ENCODE data around the gene HSD17B14. TPM values are rescaled to one million over a fixed set of nuclear protein-coding genes. Genes with fewer than 3 reads are reported as not detected.

HSD17B14 gene
- polyA plus RNA-seq, 1 experiment = 2.3 TPM

- no peak overlapping the region for H3K4me3 ChIP-seq (ENCODE audit: low read depth, low read length)
- no peak overlapping the region for H3K27ac ChIP-seq (ENCODE audit: low read depth, low read length)
- H3K9me3 ChIP-seq (ENCODE audit: control insufficient read depth, insufficient read depth, low read length) = no peaks in the 10 kb centered on the region; the same call in 1 of the 2 replicates
- TF ChIP-seq CTCF (IDR thresholded peaks at IDR 0.05; ENCODE audit: low read depth, low read length) = no peak
- no peak for DNase-seq (ENCODE audit: low read depth, low spot score)
- H3K27me3 ChIP-seq (ENCODE audit: control insufficient read depth, insufficient read depth, low read length) = no peaks in the 10 kb centered on the region
- POLR2A ChIA-PET = interaction anchor here (0.9 kb wide), 1 partner anchor 11 kb away, joined by 4 read pairs; no protein-coding TSS in a partner anchor
- CTCF ChIA-PET = interaction anchor here (0.8 to 2.2 kb wide), 3 partner anchors 11 to 36 kb away, joined by 4 to 10 read pairs (median 6); no protein-coding TSS in a partner anchor
Measured at GRCh38 chr19:48806518-48806817, 29.8 kb downstream of the HSD17B14 start.

GRCh38 chr19:48805452-48805851 is 30.8 kb downstream of the HSD17B14 start:
- no peak for TF ChIP-seq CTCF (IDR thresholded peaks at IDR 0.05; ENCODE audit: low read depth, low read length)
- H3K4me3 ChIP-seq (ENCODE audit: low read depth, low read length) = no peak overlapping the region
- H3K9me3 ChIP-seq (ENCODE audit: control insufficient read depth, insufficient read depth, low read length) = no peaks in the 10 kb centered on the region
- DNase-seq (ENCODE audit: low read depth, low spot score) = no peak
- ChIA-PET CTCF (interaction anchor here (1.3 to 2.2 kb wide), 2 partner anchors 10 to 37 kb away, joined by 4 to 10 read pairs; no protein-coding TSS in a partner anchor), POLR2A (interaction anchor here (0.5 kb wide), 1 partner anchor 17 kb away, joined by 3 read pairs; no protein-coding TSS in a partner anchor)
- H3K27me3 ChIP-seq (ENCODE audit: control insufficient read depth, insufficient read depth, low read length) = no peaks in the 10 kb centered on the region
- H3K27ac ChIP-seq (ENCODE audit: low read depth, low read length) = no peak overlapping the region

GRCh38 chr19:48804496-48804895 is 31.8 kb downstream of the HSD17B14 start:
- POLR2A ChIA-PET = no interaction called here
- no peak for DNase-seq (ENCODE audit: low read depth, low spot score)
- Histone ChIP-seq H3K9me3 (ENCODE audit: control insufficient read depth, insufficient read depth, low read length) (no peaks in the 10 kb centered on the region; the same call in 1 of the 2 replicates), H3K27ac (ENCODE audit: low read depth, low read length) (no peak overlapping the region), H3K27me3 (ENCODE audit: control insufficient read depth, insufficient read depth, low read length) (no peaks in the 10 kb centered on the region), H3K4me3 (ENCODE audit: low read depth, low read length) (no peak overlapping the region)
- CTCF ChIA-PET = interaction anchor here (1.3 kb wide), 1 partner anchor 9 kb away, joined by 4 read pairs; no protein-coding TSS in a partner anchor
- TF ChIP-seq CTCF (IDR thresholded peaks at IDR 0.05; ENCODE audit: low read depth, low read length) = no peak

- no peak overlapping the region for H3K27ac ChIP-seq (ENCODE audit: low read depth, low read length)
- no peak for DNase-seq (ENCODE audit: low read depth, low spot score)
- no peaks in the 10 kb centered on the region; the same call in 1 of the 2 replicates for H3K9me3 ChIP-seq (ENCODE audit: control insufficient read depth, insufficient read depth, low read length)
- H3K27me3 ChIP-seq (ENCODE audit: control insufficient read depth, insufficient read depth, low read length) = no peaks in the 10 kb centered on the region
- ChIA-PET CTCF (interaction anchor here (0.9 to 2.2 kb wide), 4 partner anchors 40 to 197 kb away, joined by 3 to 7 read pairs (median 4); partner anchors contain the start of genes GYS1 and RUVBL2), POLR2A (no interaction called here)
- no peak for TF ChIP-seq CTCF (IDR thresholded peaks at IDR 0.05; ENCODE audit: low read depth, low read length)
- H3K4me3 ChIP-seq (ENCODE audit: low read depth, low read length) = no peak overlapping the region
Measured at GRCh38 chr19:48802623-48803022, 33.7 kb downstream of the HSD17B14 start.

GRCh38 chr19:48799358-48800300 is 36.7 kb downstream of the HSD17B14 start:
- H3K4me3 ChIP-seq (ENCODE audit: low read depth, low read length) = no peak overlapping the region
- CTCF ChIA-PET = interaction anchor here (1.4 kb wide), 1 partner anchor 43 kb away, joined by 5 read pairs; no protein-coding TSS in a partner anchor
- H3K27ac ChIP-seq (ENCODE audit: low read depth, low read length) = no peak overlapping the region
- H3K9me3 ChIP-seq (ENCODE audit: control insufficient read depth, insufficient read depth, low read length) = no peaks in the 10 kb centered on the region; the same call in 1 of the 2 replicates
- POLR2A ChIA-PET = interaction anchor here (1.5 kb wide), 1 partner anchor 13 kb away, joined by 7 read pairs; no protein-coding TSS in a partner anchor
- DNase-seq (ENCODE audit: low read depth, low spot score) = no peak
- TF ChIP-seq CTCF (IDR thresholded peaks at IDR 0.05; ENCODE audit: low read depth, low read length) = no peak
- H3K27me3 ChIP-seq (ENCODE audit: control insufficient read depth, insufficient read depth, low read length) = no peaks in the 10 kb centered on the region

Measured in AG04450 (cell line).